HL-60/S4 treated with retinoic acid at 250 ng/mL for 4 days and 3 days (cell line): ENCODE measurements around the gene MSH6.

Experiments
- in situ Hi-C: fragments of 300-500 bp; cut with MboI; formaldehyde crosslinking; loops from 2 replicates; pipeline ENCODE4 v1.7.0; 2022; ENCODE audit warnings: low sequenced_read_pairs

MSH6 gene, protein sequence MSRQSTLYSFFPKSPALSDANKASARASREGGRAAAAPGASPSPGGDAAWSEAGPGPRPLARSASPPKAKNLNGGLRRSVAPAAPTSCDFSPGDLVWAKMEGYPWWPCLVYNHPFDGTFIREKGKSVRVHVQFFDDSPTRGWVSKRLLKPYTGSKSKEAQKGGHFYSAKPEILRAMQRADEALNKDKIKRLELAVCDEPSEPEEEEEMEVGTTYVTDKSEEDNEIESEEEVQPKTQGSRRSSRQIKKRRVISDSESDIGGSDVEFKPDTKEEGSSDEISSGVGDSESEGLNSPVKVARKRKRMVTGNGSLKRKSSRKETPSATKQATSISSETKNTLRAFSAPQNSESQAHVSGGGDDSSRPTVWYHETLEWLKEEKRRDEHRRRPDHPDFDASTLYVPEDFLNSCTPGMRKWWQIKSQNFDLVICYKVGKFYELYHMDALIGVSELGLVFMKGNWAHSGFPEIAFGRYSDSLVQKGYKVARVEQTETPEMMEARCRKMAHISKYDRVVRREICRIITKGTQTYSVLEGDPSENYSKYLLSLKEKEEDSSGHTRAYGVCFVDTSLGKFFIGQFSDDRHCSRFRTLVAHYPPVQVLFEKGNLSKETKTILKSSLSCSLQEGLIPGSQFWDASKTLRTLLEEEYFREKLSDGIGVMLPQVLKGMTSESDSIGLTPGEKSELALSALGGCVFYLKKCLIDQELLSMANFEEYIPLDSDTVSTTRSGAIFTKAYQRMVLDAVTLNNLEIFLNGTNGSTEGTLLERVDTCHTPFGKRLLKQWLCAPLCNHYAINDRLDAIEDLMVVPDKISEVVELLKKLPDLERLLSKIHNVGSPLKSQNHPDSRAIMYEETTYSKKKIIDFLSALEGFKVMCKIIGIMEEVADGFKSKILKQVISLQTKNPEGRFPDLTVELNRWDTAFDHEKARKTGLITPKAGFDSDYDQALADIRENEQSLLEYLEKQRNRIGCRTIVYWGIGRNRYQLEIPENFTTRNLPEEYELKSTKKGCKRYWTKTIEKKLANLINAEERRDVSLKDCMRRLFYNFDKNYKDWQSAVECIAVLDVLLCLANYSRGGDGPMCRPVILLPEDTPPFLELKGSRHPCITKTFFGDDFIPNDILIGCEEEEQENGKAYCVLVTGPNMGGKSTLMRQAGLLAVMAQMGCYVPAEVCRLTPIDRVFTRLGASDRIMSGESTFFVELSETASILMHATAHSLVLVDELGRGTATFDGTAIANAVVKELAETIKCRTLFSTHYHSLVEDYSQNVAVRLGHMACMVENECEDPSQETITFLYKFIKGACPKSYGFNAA (N-terminal part only)

DNA sequence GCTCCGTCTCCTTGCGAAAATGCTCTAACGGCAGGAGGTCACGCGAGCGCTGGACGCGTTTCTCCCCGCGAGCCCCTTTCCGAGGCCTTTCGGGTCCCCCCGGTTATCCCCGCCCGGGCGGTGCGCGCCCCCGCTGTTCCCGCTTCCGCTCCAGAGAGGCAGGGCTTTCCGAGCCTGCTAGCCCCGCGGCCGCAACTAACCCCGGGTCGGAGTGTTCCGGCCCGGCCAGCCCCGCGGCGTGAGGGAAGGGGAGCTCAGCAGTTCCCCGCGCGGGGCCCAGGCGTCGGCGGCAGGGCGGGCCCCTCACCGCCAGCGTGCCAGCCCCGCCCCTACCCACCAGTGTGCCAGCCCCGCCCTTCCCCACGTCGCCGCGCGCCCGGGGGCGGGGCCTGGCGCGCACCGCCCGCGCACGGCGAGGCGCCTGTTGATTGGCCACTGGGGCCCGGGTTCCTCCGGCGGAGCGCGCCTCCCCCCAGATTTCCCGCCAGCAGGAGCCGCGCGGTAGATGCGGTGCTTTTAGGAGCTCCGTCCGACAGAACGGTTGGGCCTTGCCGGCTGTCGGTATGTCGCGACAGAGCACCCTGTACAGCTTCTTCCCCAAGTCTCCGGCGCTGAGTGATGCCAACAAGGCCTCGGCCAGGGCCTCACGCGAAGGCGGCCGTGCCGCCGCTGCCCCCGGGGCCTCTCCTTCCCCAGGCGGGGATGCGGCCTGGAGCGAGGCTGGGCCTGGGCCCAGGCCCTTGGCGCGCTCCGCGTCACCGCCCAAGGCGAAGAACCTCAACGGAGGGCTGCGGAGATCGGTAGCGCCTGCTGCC, at the start of gene MSH6:
Gene MSH6 (plus strand): TSS at position 475 of the 815 bp plus-strand sequence. CDS start 89 bp downstream, at position 564.
- in situ Hi-C loops = no loop called here

DNA sequence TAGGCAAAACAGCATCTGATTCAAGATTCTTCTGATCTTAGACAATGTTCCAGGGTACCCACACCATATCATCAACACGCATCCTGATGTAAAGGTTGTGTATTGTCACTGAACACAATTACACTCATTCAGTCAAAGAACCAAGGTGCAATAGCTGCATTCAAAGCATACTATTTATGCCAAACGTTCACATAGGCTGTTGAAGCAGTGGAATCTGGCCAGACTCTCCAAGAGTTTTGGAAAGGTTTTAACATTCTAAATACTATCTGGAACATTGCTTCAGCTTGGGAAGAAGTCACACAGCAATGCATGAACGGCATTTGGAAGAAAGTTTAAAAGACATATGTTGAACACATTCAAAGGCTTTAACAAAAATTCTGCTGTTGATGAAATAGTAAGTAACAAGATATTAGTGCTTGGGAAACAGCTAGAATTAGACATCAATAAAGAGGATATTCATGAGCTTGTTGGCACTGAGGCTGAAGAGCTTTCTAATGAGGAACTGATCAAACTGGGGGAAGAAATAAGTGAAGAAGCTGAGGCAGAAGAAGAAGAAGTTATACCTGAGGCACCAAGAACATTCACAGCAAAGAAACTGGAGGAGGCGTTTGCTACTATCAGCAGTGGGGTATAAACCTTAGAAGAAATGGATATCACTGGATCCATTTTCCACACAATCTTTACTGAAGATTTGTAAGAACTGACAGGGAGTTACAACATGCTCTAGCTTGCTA, 47.6 kb upstream of the MSH6 start:
- in situ Hi-C loops = no loop called here

DNA sequence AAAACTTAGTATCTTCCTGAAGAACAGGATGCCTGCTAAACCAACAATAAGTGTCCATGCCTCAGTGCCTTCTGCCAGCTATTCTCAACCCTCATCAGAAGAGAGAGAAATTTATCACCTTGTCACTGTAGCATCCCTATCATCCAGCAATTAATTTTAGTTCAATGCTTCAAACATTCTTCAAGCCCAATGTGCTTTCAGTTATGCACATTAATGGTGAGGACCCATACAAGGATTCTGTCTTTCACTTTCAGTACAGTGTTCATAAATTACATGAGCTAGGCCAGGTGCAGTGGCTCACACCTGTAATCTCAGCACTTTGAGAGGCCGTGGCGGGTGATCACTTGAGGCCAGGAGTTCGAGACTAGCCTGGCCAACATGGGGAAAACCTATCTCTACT, 47.0 kb upstream of the MSH6 start:
- in situ Hi-C loops = no loop called here

DNA sequence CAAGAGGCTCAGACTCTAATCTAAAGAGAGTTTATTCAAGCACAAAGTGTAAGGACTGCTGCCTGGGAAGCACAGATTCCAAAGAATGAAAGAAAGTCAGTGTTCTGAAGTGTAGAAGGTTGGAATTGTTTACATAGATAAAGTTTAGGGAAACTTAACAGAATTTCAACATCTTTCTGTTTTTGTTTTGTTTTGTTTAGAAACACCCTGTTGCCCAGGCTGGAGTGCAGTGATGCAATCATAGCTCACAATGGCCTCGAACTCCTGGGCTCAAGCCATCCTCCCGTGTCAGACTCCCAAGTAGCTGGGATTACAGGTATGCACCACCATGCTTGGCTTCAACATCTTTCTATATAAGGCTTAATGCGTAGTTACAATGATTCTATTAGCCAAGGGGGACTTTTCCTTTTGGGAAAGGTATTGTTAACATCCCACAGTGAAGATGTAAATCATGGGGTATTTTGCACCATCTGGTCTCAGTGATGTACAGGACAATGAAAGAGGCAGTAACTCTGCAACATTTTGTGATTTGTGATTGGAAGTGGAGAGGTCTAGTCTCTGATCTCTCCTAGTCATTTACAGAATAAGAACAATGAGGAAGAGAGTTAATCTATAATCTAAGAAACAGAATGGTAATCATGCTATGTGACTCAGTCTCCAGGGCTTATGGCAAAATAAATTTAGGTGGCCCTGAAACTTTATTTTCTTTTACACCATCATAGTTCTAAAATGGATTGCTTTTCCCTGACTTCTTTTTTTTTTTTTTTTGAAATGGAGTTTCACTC, 45.6 kb upstream of the MSH6 start:
- in situ Hi-C loops = no loop called here

DNA sequence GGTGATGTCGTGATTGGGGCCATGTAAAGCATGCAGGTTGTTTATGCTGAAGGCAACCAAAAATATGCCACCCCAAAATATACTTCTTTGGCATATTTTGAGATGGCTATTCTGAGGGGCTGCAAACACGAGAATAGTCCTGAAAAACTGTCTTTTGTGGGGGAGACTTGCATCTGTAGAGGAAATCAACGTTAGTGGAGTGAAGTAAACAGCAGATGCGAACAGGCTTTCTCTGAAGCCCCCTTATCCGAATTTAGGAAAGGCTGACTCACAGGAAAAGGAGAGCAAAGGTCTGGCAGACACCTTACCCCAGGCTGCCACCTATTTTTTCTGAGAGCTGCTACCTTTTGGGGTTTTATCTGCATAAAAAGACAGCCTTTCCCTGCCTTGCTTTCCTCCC, 44.6 kb upstream of the MSH6 start:
- in situ Hi-C loops = no loop called here

DNA sequence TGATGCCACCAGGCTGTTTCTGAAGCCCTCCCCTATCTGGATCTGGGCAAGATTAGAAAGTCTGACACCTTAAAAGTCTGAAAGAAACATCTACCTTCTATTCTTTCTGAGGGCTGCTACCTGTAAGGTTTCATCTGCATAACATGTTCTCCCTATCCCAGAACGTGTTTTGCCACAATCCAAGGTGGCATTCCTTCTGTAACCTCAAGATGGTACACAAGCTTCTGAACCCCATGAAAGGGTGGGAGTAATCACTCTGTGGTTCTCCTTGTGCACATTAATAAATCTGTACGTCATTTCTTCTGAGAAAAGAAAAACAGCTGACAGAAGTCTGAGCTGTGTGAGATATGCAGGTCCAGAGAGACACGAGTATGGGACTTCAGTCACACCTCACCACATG, 41.8 kb upstream of the MSH6 start:
- in situ Hi-C loops = no loop called here

DNA sequence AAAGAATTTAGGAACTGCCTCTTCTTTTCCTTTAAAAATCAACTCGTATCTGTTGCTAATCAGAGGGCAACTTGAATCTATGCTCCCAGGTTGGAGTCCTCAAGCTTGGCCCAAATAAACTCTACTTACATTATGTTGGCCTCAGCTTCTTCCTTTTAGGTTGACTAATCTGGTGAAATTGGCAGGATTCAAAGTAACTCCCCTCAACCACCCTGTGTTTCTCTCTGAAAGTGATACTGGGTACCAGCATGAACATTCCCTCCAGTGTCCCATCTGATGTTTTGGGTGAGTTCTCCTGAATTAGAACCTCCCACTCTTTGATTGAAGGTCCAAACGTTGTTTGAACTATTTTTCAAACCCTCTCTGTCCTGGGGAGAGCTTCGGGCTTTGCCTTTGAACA, 41.3 kb upstream of the MSH6 start:
- in situ Hi-C loops = no loop called here

DNA sequence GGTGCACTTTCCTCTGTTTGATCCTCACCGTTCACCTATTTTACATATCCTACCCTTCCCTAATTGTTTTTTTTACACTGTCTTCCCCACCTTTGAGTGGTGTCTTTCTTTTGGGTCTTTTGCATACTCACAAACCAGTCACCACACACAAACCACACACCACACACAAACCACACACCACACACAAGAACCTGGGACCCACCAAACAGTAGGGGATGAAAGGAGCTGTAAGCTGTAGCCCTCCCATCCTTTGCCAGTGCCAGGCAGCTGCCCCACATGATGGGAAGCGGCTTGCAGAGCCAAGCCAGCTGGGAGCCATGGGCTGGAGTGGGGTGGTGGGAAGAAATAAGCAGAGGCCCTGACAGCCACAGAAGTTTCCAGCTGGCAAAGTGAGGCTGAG, 38.9 kb upstream of the MSH6 start:
- in situ Hi-C loops = no loop called here

DNA sequence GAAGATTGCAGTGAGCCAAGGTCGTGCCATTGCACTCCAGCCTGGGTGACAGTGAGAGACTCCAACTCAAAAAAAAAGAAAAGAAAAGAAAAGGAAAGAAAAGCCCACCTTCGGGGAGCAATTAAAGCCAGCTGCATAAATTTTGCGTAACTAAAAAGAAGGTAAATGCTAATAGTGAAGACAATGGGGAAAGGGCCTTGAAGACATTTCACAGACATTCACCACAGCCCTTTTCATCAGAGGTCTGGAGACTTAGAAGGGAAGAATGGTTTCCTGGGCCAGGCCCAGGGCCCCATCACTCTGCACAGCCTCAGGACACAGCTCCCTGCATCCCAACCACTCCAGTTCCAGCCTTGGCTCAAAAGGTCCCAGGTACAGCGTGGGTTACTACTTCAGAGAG, 35.1 kb upstream of the MSH6 start:
- in situ Hi-C loops = no loop called here

DNA sequence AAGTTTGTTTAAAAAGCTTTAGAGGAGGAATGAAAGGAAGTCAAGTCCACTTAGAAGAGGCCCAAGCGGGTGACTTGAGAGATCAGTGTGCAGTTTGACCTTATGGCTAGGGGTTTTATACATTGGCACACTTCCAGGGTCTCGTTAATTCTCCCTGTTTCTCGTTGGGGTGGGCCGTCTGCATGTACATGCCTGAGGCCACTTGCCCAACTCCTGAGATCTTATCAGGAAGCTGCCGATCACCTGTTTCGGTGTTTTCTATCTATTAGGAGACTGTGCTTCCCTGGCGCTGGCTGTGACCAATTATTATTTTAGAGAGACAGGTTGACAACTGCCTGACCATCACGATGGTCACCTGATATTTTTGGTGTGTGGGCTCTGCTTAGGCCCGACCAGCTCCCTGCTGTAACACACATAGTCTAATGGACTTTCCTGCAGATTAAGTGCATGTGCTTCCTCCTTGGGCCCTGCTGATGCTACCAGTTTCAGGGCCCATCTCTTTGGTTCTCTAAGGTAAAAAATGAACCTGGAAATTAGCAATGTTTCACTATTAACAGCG, 31.0 kb upstream of the MSH6 start:
- in situ Hi-C loops = no loop called here

DNA sequence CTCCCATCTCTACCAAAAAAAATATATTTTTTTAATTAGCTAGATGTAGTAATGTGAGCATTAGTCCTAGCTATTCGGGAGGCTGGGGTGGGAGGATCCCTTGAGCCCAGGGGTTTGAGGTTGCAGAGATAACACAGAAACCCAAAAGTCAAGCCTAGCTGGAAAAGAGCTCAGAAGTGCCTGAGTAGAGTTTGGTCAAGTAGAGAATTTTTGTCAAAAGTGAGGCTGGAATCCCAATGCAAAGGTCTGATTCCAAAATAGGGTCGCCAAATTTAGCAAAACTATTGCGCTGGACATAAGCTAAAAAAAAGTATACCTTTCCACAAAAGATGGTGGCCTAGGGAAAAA, 15.5 kb upstream of the MSH6 start:
- in situ Hi-C loops = loop anchor here (10.0 kb wide), 1 partner anchor 433 kb away; no protein-coding TSS in a partner anchor

DNA sequence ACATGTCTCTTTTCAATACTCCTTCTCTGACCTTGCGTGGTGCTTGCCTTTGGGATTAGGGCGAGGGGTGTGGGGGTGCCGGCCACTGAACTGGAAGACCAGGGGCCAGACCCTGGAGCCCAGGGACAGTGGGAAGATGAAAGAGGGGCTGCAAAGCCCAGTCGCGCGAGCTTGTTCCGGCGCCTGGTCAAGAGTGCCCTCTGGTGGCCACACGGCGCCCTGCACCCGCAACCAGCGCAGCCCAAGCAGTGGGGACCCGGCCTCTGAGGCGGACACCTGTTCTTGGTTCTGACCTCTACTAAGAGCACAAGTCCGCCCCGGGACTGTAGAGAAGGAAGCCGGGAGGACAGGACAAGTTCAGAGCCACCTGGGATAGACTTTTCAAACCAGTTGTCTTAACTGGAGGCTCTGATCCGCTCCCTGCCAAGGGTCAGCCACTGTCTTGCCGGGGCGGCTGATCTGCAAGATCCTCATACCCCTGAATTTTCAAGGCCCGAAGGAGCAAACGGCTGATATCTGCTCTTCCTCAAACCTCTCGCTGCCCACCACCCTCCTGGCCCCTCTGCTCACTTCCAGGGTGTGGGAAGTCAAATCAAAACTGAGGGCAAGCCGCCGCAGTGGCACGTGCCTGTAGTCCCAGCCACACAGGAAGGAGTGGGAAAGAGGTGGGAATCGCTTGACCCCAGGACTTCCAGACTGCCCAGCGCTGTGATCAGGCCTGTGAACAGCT, 14.9 kb upstream of the MSH6 start:
- in situ Hi-C loops = loop anchor here (10.0 kb wide), 1 partner anchor 433 kb away; no protein-coding TSS in a partner anchor

DNA sequence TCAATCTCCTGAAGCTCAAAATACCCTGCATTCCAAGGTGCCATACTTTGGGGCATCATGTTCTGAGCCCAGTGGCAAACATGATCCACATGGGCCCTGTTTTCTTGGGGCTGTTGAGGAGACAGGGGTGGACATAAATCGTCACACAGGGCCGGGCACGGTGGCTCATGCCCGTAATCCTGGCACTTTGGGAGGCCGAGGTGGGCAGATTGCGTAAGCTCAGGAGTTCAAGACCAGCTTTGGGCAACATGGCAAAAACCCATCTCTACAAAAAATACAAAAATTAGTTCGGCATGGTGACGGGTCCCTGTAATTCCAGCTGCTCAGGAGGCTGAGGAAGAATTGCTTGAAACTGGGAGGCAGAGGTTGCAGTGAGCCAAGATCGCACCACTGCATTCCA, 13.6 kb upstream of the MSH6 start:
- in situ Hi-C loops = loop anchor here (10.0 kb wide), 1 partner anchor 435 kb away; no protein-coding TSS in a partner anchor

DNA sequence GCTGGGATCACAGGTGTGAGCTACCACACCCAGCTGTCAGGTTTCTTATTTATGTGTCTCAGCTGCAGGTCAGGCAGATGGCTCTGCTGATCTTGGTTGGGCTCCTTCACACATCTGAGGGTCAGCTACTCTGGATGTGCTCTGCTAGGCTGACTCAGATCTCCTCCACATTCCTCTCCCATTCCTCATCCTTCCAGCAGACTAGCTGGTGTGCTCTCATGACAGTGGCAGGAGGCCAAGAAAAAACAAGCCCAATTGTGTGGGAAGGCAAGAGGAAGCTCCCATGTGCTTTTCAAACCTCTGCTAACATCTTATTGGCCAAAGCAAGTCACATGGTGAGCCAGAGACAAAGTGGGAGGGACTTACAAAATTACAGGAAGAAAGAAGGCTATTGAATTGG, 11.7 kb upstream of the MSH6 start:
- in situ Hi-C loops = no loop called here

DNA sequence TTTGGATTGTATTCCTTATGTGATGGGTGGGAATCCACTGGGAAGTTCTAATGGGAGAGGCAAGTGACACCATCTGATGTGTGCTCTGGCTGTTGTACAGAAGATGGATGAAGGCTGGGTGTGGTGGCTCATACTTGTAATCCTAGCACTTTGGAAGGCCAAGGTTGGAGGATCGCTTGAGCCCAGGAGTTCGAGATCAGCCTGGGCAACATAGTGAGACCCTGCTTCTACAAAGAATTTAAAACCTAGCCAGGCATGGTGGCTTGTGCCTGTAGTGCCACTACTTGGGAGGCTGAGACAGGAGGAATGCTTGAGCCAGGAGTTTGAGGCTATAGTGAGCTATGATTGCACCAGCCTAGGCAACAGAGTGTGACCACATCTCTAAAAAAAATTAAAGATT, 10.6 kb upstream of the MSH6 start:
- in situ Hi-C loops = no loop called here

DNA sequence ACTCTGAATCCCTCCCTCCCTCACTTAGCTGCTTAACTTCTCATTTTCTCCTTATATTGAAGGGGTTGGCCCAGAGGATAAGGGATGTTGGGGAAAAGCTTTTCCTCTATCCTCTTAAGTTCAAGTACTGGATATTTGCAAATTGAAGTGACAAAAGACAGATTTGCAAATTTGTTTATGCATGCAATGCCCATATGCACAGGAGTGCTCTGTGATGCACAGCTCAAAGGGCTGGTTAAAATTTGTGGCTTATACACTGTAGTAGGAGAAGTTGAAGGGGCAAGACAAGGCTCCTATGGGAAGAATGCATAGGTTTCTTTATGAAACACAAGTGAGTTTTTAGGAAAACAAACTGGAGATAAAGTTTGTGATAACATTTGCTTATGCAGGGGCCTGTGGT, 8.4 kb upstream of the MSH6 start:
- in situ Hi-C loops = no loop called here

DNA sequence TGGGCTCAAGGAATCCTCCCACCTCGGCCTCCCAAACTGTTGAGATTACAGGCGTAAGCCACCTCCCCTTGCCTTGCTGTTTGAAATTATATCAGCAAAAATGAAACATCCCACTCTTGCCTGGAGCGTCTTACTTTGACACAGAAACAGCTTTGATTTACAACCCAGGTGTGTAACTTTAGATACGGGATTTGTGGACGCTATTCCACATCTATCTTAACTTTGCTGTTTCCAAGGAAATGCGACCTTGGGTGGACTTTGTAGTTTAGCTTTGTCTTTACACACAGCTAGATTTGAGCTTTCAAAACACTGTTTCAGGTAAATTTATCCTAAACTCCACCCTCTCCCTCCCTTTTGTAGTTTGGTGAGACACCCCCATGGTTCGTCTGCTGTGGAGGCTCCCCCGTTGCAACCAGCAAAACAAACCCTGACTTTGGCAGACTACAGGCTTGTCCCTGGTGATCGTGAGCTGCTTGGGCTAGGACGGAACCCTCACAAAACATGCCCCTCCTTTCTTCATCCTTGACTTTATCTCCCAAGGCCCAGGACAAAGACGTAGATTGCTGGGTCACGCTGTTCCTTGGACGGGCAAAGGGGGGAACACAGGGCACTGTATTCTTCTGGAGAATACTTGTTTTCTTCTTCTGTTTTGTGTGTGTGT, 5.5 kb upstream of the MSH6 start:
- in situ Hi-C loops = no loop called here
